ENCODE measurements around the gene COMTD1. TPM values are rescaled to one million over a fixed set of nuclear protein-coding genes. Genes with fewer than 3 reads are reported as not detected.

COMTD1 gene
- total and polyA plus RNA-seq, 2 of the 13 experiments (the other 11 are each of a cell fraction or from before 2014, with no cell fraction given), result 11.8 to 18.4 TPM

- TF ChIP-seq ZNF687 (CRISPR knock-in tag; IDR thresholded peaks at IDR 0.05) (no peak), EEA1 (CRISPR knock-in tag; IDR thresholded peaks at IDR 0.05; ENCODE audit: borderline replicate concordance) (no peak), KDM5B (CRISPR knock-in tag; IDR thresholded peaks at IDR 0.05; ENCODE audit: borderline replicate concordance) (no peak), TFE3 (CRISPR knock-in tag; IDR thresholded peaks at IDR 0.05) (peak; percentile 38; the same call in 1 of the 2 replicates), ZNF589 (CRISPR knock-in tag; conservative IDR thresholded peaks at IDR 0.05) (no peak), ZNF18 (CRISPR knock-in tag; IDR thresholded peaks at IDR 0.05; ENCODE audit: insufficient replicate concordance) (no peak), RBM22 (optimal IDR thresholded peaks at IDR 0.05; ENCODE audit: low read length) (peak; percentile 69), PCBP1 (IDR thresholded peaks at IDR 0.05; ENCODE audit: borderline replicate concordance, low read depth, low read length) (no peak), ZNF790 (CRISPR knock-in tag; IDR thresholded peaks at IDR 0.05; ENCODE audit: borderline replicate concordance) (no peak), ZNF703 (CRISPR knock-in tag; IDR thresholded peaks at IDR 0.05; ENCODE audit: borderline replicate concordance) (no peak), MTERF4 (CRISPR knock-in tag; IDR thresholded peaks at IDR 0.05) (no peak), NCOA5 (CRISPR knock-in tag; IDR thresholded peaks at IDR 0.05) (no peak), ZNF639 (CRISPR knock-in tag; conservative IDR thresholded peaks at IDR 0.05) (no peak), TEAD2 (CRISPR knock-in tag; IDR thresholded peaks at IDR 0.05) (no peak), HDAC2 (CRISPR knock-in tag; IDR thresholded peaks at IDR 0.05) (0 out of 2 replicates have a peak, but pooled peaks have one; percentile 21), ZNF234 (CRISPR knock-in tag; conservative IDR thresholded peaks at IDR 0.05) (no peak), ZFAT (CRISPR knock-in tag; conservative IDR thresholded peaks at IDR 0.05) (no peak), BATF2 (CRISPR knock-in tag; IDR thresholded peaks at IDR 0.05) (no peak), ZNF160 (CRISPR knock-in tag; IDR thresholded peaks at IDR 0.05) (no peak), FOXC1 (CRISPR knock-in tag; IDR thresholded peaks at IDR 0.05; ENCODE audit: borderline replicate concordance) (no peak)
These were observed 5.1 kb downstream of the COMTD1 start (continued) for GRCh38 chr10:75230600-75231038.
